KMS-11 (cell line): Measurements from ENCODE around the gene GDAP1L1.
A peak's percentile ranks its signal among the peaks of the same experiment; 100 is the strongest.

Experiments
- H2AFZ ChIP-seq: fragments of 200-600 bp; sonication (generic); 2 replicates; pipeline ENCODE4 v1.6.1; 2016; ENCODE audit warnings: antibody characterized with exemption, mixed run types, low read depth
- H3K27ac ChIP-seq: fragments of 200-600 bp; sonication (generic); 2 replicates; pipeline ENCODE4 v1.6.1; 2016; ENCODE audit warnings: mild to moderate bottlenecking, mixed run types
- H3K27me3 ChIP-seq: fragments of 200-600 bp; sonication (generic); 2 replicates; pipeline ENCODE4 v1.6.1; 2017; ENCODE audit warnings: mild to moderate bottlenecking, low read depth, mixed run types, moderate library complexity; ENCODE audit not compliant: insufficient read depth
- H3K36me3 ChIP-seq: fragments of 200-600 bp; sonication (generic); 2 replicates; pipeline ENCODE4 v1.6.1; 2017; ENCODE audit warnings: mild to moderate bottlenecking, mixed run types; ENCODE audit not compliant: insufficient read depth
- H3K4me1 ChIP-seq: fragments of 200-600 bp; sonication (generic); 2 replicates; pipeline ENCODE4 v1.6.1; 2016; ENCODE audit warnings: mild to moderate bottlenecking, low read depth, mixed run types; ENCODE audit not compliant: poor library complexity, severe bottlenecking
- H3K4me2 ChIP-seq: fragments of 200-600 bp; sonication (generic); 2 replicates; pipeline ENCODE4 v1.7.0; 2016; ENCODE audit warnings: mild to moderate bottlenecking, mixed run types
- H3K4me3 ChIP-seq: fragments of 200-600 bp; sonication (generic); IDR thresholded peaks from 2 replicates; pipeline ENCODE4 v1.6.1; 2017; ENCODE audit warnings: low read depth, low read length, mixed read lengths; ENCODE audit not compliant: insufficient read depth
- H3K79me2 ChIP-seq: fragments of 200-600 bp; sonication (generic); 2 replicates; pipeline ENCODE4 v1.6.1; 2016; ENCODE audit warnings: low read depth, mixed run types; ENCODE audit not compliant: insufficient read depth
- H3K9ac ChIP-seq: fragments of 200-600 bp; sonication (generic); 2 replicates; pipeline ENCODE4 v1.6.1; 2016; ENCODE audit warnings: mild to moderate bottlenecking, mixed run types
- H4K20me1 ChIP-seq: fragments of 200-600 bp; sonication (generic); 2 replicates; pipeline ENCODE4 v1.6.1; 2016; ENCODE audit warnings: mild to moderate bottlenecking, mixed run types; ENCODE audit not compliant: insufficient read depth
- CTCF ChIP-seq: fragments of 200-600 bp; sonication (generic); conservative IDR thresholded peaks from 2 replicates; pipeline ENCODE4 v1.6.1; 2017; ENCODE audit warnings: low read depth, mild to moderate bottlenecking, antibody characterized with exemption, low read length, moderate library complexity, mixed read lengths

GDAP1L1 gene

GRCh38 chr20:44215125-44215524 lies 32.0 kb upstream of the GDAP1L1 start:
- no peaks in the 10 kb centered on the region for H4K20me1 ChIP-seq

GRCh38 chr20:44217342-44218092 lies 29.6 kb upstream of the GDAP1L1 start:
- Histone ChIP-seq H3K4me2 (no peak overlapping the region), H3K36me3 (no peaks in the 10 kb centered on the region), H3K27ac (no peak overlapping the region), H3K4me1 (peaks cover 10% of the 10 kb centered on the region), H3K9ac (no peak overlapping the region), H3K27me3 (no peaks in the 10 kb centered on the region), H2AFZ (no peak overlapping the region), H3K4me3 (no peak overlapping the region), H3K79me2 (no peaks in the 10 kb centered on the region), H4K20me1 (no peaks in the 10 kb centered on the region)
- TF ChIP-seq CTCF, result peak; percentile 94

More at GRCh38 chr20:44215125-44215524, 32.0 kb upstream of the GDAP1L1 start:
- no peak overlapping the region for H3K4me2 ChIP-seq
- no peak overlapping the region for H3K4me3 ChIP-seq
- H3K4me1 ChIP-seq, result peaks cover 20% of the 10 kb centered on the region
- no peak overlapping the region for H3K9ac ChIP-seq
- no peaks in the 10 kb centered on the region for H3K36me3 ChIP-seq
- H3K27me3 ChIP-seq, result no peaks in the 10 kb centered on the region
- no peak overlapping the region for H3K27ac ChIP-seq
- H3K79me2 ChIP-seq, result peaks cover 2% of the 10 kb centered on the region; the same call in 1 of the 2 replicates
- 0 out of 2 replicates have a peak overlapping the region, but pooled peaks have one; percentile 5 for H2AFZ ChIP-seq
- TF ChIP-seq CTCF, result peak; percentile 92

- H3K79me2 ChIP-seq, result no peaks in the 10 kb centered on the region
- peaks cover 6% of the 10 kb centered on the region for H3K4me1 ChIP-seq
- no peak overlapping the region for H3K27ac ChIP-seq
- H3K4me3 ChIP-seq, result no peak overlapping the region
- H3K9ac ChIP-seq, result no peak overlapping the region
- H3K36me3 ChIP-seq, result no peaks in the 10 kb centered on the region
- H3K4me2 ChIP-seq, result no peak overlapping the region
- no peaks in the 10 kb centered on the region for H4K20me1 ChIP-seq
- H3K27me3 ChIP-seq, result no peaks in the 10 kb centered on the region
- H2AFZ ChIP-seq, result no peak overlapping the region
- no peak for TF ChIP-seq CTCF
Observed at GRCh38 chr20:44218446-44218845, 28.7 kb upstream of the GDAP1L1 start.

GRCh38 chr20:44219170-44219730 lies 27.9 kb upstream of the GDAP1L1 start:
- Histone ChIP-seq H3K4me1 (peaks cover 6% of the 10 kb centered on the region), H3K79me2 (no peaks in the 10 kb centered on the region), H3K27me3 (no peaks in the 10 kb centered on the region), H3K4me2 (no peak overlapping the region), H3K9ac (no peak overlapping the region), H3K36me3 (no peaks in the 10 kb centered on the region), H3K27ac (no peak overlapping the region), H3K4me3 (no peak overlapping the region), H2AFZ (no peak overlapping the region), H4K20me1 (no peaks in the 10 kb centered on the region)
- TF ChIP-seq CTCF, result no peak
